ENCODE measurements around the gene PLXNA2. TPM values are rescaled to one million over a fixed set of nuclear protein-coding genes. Genes with fewer than 3 reads are reported as not detected.

Gene PLXNA2
- total and polyA plus RNA-seq, 2 of the 13 experiments (the other 11 are each of a cell fraction or from before 2014, with no cell fraction given): 1.1 to 2.1 TPM

DNA sequence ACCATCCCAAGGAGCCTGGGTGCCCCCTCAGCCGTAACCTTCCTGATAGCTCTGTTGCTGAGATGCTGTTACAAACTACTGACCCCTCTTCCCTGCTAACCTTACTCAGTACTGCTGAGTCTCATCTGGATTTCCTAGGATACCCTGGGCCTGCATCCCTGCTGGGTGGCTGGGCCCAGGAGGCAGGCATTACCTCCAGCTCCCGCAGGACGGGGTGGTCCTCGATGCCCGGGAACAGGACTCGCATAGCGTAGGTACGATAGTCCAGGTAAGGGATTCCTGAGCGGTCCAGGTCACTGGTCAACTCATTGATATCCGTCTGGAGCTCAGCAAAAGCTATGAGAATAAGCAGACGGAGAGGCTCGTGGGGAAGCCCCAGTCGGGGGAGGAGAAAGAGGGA is 201.3 kb downstream of the PLXNA2 start:
- no peak overlapping the region for H3K27ac ChIP-seq (ENCODE audit: extremely low read length, insufficient read depth, low read length)
- TF ChIP-seq ZMYM2 (CRISPR knock-in tag; IDR thresholded peaks at IDR 0.05) (no peak), FOXO4 (CRISPR knock-in tag; conservative IDR thresholded peaks at IDR 0.05) (no peak), PAWR (CRISPR knock-in tag; IDR thresholded peaks at IDR 0.05; ENCODE audit: borderline replicate concordance) (no peak), PRDM10 (CRISPR knock-in tag; IDR thresholded peaks at IDR 0.05; ENCODE audit: low read depth) (no peak), ZNF3 (CRISPR knock-in tag; IDR thresholded peaks at IDR 0.05) (no peak), ZNF788 (CRISPR knock-in tag; IDR thresholded peaks at IDR 0.05; ENCODE audit: borderline replicate concordance) (no peak), PRDM4 (CRISPR knock-in tag; IDR thresholded peaks at IDR 0.05; ENCODE audit: borderline replicate concordance) (no peak), SPEN (CRISPR knock-in tag; IDR thresholded peaks at IDR 0.05; ENCODE audit: low read depth) (no peak), ZNF501 (CRISPR knock-in tag; IDR thresholded peaks at IDR 0.05) (no peak), TFDP1 (CRISPR knock-in tag; IDR thresholded peaks at IDR 0.05; ENCODE audit: borderline replicate concordance) (no peak)
- TF ChIP-seq, protein P1, sequence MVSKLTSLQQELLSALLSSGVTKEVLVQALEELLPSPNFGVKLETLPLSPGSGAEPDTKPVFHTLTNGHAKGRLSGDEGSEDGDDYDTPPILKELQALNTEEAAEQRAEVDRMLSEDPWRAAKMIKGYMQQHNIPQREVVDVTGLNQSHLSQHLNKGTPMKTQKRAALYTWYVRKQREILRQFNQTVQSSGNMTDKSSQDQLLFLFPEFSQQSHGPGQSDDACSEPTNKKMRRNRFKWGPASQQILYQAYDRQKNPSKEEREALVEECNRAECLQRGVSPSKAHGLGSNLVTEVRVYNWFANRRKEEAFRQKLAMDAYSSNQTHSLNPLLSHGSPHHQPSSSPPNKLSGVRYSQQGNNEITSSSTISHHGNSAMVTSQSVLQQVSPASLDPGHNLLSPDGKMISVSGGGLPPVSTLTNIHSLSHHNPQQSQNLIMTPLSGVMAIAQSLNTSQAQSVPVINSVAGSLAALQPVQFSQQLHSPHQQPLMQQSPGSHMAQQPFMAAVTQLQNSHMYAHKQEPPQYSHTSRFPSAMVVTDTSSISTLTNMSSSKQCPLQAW (CRISPR knock-in tag; IDR thresholded peaks at IDR 0.05): no peak
- CTCF ChIA-PET (ENCODE audit: low intra/inter-chr PET ratio, low total read pairs): no interaction called here
- no peak for DNase-seq (ENCODE audit: low spot score)
- no TSS peak for BruUV-seq (replicated peaks)
- no peak overlapping the region for H2AFZ ChIP-seq (ENCODE audit: low read length)
- ATAC-seq: no peak
- H3K4me1 ChIP-seq (ENCODE audit: insufficient read depth, low read length): peaks cover 8% of the 10 kb centered on the region
- FAIRE-seq: no peak
- in situ Hi-C loops (cut with HindIII; ENCODE audit: extremely low pct_ligation_motif_present, low pct_unique_long_range_greater_than_20kb): no loop called here
- no peaks in the 10 kb centered on the region for H3K9me3 ChIP-seq (ENCODE audit: low read length)
- H3K79me2 ChIP-seq (ENCODE audit: insufficient read depth, low read length): no peaks in the 10 kb centered on the region
- POLR2A ChIA-PET: no interaction called here
- no peaks in the 10 kb centered on the region for H3K27me3 ChIP-seq (ENCODE audit: control insufficient read depth in 1 of 2, insufficient read depth in 2 of 2, low read length in 2 of 2)
- no peak overlapping the region for H3K4me2 ChIP-seq (ENCODE audit: low read depth, low read length)
- H3K9ac ChIP-seq (ENCODE audit: insufficient read depth, low read depth, low read length): no peak overlapping the region
- intact Hi-C loops (cut with micrococcal nuclease; ENCODE audit: unreplicated experiment): no loop called here
- H4K20me1 ChIP-seq (ENCODE audit: insufficient read depth, low read length): no peaks in the 10 kb centered on the region
- peaks cover 0 to 4% of the 10 kb centered on the region in 2 experiments; a peak in 2 of 5 replicates for H3K36me3 ChIP-seq (replicated peaks in 1 of 2; ENCODE audit: control insufficient read depth in 1 of 2, insufficient read depth in 2 of 2, low read length in 2 of 2)
- no peak overlapping the region for H3K4me3 ChIP-seq (replicated peaks in 1 of 3; ENCODE audit: insufficient read depth in 1 of 3, low read depth in 2 of 3, low read length in 3 of 3)
- 86% methylated on average over 13 of the region's 13 CpGs for WGBS (ENCODE audit: low lambda C conversion rate)

Measured in HepG2 (cell line).